Skin epidermis (tissue), 12 donors: ENCODE results near the gene OR10P1.
"Not testable (repeated sequence)": the region's sequence is repeated elsewhere in the genome, so short reads cannot be mapped to it uniquely, and the experiment has no call there.

Source experiments
- H3K27ac ChIP-seq, 21 experiments: fragments of 200-600 bp; sonication (generic) in 11 of 21; one replicate each; pipeline ENCODE4 v1.5.0; 2020; ENCODE audit warnings: mild to moderate bottlenecking in 3 of 21, inconsistent platforms in 2 of 21, moderate library complexity in 2 of 21
- H3K4me3 ChIP-seq, 7 experiments: fragments of 200-600 bp; sonication (generic) in 2 of 7; one replicate each; pipeline ENCODE4 v1.5.0; 2020; ENCODE audit warnings: inconsistent platforms in 2 of 7, mild to moderate bottlenecking in 2 of 7, moderate library complexity in 1 of 7

OR10P1 gene, protein sequence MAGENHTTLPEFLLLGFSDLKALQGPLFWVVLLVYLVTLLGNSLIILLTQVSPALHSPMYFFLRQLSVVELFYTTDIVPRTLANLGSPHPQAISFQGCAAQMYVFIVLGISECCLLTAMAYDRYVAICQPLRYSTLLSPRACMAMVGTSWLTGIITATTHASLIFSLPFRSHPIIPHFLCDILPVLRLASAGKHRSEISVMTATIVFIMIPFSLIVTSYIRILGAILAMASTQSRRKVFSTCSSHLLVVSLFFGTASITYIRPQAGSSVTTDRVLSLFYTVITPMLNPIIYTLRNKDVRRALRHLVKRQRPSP

GRCh38 chr12:55636853-55637252, at the start of gene OR10P1:
TSS of gene OR10P1 (plus strand) at chr12:55636892. CDS start at chr12:55636892, 0 bp downstream.
- H3K4me3 ChIP-seq, result no peak within 1 kb of the TSS
- H3K27ac ChIP-seq, result no peak within 1 kb of the TSS

- H3K27ac ChIP-seq, result not testable (repeated sequence)
Observed at GRCh38 chr12:55590152-55590551, 46.5 kb upstream of the OR10P1 start.

DNA sequence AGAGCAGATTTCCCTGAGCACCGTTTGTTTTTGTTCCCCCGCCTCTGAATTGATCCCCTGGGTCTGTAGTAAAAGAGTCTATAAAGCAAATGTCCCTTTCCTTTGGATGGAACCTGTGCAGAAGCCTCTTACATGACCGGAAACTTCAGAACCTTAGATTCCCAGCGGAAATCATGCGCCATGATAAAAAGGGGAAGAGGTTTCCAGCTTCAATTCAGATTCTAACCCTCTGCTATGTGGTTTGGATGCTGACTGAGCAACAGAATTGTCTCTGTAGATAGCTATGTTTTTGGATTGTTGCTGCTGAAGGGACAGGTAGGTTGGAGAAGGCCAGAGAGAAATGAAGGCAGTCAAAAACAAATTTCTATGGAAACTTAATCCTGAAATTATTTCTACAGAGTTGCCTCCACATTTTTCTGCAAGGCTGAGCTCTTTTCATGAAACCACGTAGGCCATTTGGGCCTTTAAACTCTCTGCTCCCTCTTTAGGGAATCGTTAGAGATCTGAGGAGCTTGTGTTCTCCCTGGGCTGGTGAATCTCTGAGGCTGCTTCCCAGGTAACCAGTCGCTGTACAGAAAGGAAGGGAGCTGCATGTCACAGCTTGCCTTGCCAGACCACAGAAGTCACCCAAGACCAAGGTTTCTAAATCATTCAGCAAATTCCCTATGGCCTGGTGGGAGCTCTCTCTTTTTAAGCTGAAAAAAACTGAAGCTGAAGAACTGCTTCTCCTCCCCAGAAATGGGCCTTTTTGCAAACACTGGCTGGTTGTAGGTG, 28.7 kb upstream of the OR10P1 start:
- Histone ChIP-seq H3K4me3 (no peak overlapping the region), H3K27ac (no peak overlapping the region)

More at GRCh38 chr12:55590152-55590551, 46.5 kb upstream of the OR10P1 start:
- not testable (repeated sequence) for H3K4me3 ChIP-seq

DNA sequence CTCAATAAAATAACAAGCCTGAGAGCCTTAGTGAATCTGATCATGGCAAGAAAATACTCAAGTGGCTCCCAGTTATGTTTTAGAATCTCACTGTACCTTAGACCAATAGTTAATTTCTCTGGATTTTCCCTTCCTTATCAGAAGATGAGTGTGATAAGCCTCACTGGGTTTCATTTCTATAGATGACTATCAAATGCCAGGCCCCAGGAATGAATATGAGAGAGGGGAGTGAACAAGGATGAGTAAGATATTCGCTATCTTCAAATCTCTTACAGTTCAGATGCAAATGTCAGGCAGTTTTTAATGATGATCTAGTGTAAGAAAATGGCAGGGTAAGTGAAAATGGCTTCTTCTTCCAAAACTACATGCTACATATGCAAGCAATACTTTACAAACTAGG, 26.1 kb upstream of the OR10P1 start:
- Histone ChIP-seq H3K27ac (no peak overlapping the region), H3K4me3 (no peak overlapping the region)

DNA sequence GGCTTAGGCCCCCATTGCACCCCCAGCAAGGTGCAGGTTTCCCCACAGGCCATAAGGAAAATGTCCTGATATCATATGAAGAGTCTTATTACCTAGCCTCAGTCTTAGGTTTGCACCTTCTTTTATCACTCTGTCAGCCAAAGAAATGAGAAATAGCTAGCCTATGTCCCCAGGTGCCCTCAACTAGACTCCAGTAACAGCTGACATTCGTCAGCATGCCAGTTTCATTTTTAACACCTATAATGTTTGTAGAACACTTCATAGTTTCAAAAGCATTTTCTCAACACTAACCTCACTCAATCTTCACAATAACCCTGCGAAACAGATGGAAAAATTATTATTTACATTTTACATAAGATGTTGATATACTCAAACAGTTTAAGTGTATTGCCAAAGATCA, 24.0 kb upstream of the OR10P1 start:
- H3K27ac ChIP-seq, result no peak overlapping the region
- no peak overlapping the region for H3K4me3 ChIP-seq

- no peak overlapping the region for H3K27ac ChIP-seq
- no peak overlapping the region for H3K4me3 ChIP-seq
Observed at GRCh38 chr12:55614764-55615163, 21.9 kb upstream of the OR10P1 start.

- Histone ChIP-seq H3K27ac (no peak overlapping the region), H3K4me3 (no peak overlapping the region)
Observed at GRCh38 chr12:55619354-55620138, 17.1 kb upstream of the OR10P1 start.

GRCh38 chr12:55624056-55624455, 12.6 kb upstream of the OR10P1 start:
- Histone ChIP-seq H3K27ac (no peak overlapping the region), H3K4me3 (no peak overlapping the region)

DNA sequence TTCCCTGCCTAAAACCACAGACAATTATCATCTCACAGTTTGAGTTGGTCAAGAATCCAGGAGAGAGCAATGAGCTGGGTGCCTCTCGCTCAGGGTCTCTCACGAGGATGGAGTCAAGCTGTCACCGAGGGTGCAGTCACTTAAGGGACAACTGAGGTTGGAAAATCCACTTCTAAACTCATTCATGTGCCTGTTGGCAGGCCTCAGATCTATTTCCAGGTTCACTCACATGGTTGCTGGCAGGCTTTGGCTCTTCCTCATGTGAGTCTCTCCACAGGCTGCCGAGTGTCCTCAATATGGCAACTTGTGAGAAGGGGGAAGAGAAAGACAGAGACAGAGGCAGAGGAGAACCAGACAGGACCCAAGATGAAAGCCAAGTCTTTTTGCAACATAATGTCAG, 10.5 kb upstream of the OR10P1 start:
- Histone ChIP-seq H3K27ac (no peak overlapping the region), H3K4me3 (no peak overlapping the region)

DNA sequence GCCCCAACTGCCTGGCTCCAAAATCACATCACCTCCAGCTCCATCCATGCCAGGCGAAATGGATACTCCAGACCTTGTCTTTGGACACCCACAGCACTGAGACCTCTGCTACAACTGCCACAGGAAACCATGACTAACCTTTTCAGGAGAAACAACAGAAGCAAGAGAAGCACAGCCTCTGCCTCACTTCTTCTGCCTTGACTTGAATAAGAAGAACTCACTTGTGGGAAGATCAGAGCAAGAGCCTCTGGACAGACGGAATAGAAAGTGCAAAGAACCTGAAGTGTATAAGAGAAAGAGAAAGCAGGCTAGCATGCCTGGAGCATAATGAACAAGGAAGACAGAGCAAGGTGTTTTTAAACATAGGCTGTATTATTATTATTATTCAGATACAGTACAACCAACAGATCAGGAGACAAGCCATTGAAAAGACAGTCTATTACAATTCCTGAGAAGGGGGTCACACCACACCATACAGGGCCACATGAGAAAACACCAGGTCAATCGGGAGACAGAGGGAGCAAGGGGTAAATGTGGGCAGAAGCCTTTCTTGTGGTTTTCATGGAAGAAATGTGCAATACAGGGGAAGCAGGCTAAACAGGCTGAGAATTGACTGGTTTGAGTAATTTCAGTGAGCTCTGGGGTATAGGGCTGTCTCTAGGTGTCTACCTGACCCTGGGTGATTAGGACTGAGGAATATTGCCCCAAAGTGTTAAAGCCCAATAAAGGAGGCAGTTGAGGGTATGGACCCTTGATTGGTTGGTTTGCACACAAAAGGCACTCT, 7.4 kb upstream of the OR10P1 start:
- H3K4me3 ChIP-seq, result no peak overlapping the region
- H3K27ac ChIP-seq, result no peak overlapping the region

DNA sequence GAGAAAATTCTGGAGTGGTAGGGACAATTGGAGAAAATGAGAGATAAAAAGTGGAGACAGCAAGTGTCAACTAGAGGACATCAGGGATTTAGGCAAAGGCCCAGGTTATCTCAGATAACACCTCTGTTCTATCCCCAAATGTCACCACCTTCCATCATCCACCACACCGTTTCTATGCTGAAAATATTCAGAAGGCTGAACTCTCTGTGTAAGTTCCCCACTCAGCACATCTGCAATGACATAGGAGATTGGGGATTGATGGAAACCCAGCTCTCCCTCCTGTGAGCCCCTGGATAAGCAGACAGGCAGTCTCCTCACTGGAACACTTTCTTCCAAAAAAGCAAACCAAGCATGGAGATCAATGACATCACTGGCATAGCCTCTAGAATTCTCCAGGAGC, 5.6 kb upstream of the OR10P1 start:
- no peak overlapping the region for H3K27ac ChIP-seq
- H3K4me3 ChIP-seq, result no peak overlapping the region

DNA sequence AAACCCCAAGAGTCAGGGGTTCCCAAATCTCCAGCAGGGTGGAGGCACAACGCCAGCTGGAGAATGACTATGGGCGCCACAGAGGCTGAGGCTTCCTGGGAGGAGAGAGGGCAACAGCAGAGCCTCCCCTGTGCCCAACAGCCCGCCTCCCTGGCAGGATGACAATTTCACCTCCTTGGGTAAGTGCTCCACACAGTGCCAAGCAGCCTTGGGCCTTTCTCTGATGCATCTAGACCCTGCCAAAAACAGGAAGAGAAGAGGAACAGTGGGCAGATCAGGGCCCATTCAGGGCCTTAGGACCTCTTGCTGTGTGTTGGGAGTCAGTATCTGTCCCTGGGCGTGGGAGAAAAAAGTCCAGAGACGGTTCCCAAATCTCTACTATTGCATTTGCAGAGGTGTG, 5.0 kb upstream of the OR10P1 start:
- Histone ChIP-seq H3K27ac (no peak overlapping the region), H3K4me3 (no peak overlapping the region)

DNA sequence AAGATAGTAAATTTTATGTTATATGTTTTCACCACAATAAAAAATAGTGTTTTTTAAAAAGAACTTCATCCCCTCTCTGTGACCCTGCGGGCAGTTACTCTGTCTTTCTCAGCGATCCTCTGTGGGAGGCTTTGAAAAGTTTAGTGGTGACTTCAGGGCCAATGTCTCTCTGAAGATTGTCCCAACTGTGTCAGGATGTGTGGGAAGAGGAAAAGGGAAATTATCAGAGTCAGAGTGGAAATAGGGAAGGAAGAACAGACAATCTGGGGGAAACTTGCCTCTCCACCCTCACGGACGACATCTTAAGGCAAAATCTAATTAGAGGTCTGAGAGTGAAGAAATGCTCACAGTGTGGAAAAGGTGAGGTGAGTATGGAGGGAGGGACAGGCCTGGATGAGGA, 3.5 kb upstream of the OR10P1 start:
- H3K4me3 ChIP-seq, result no peak overlapping the region
- no peak overlapping the region for H3K27ac ChIP-seq

GRCh38 chr12:55636116-55636655, 506 bp upstream of the OR10P1 start:
- Histone ChIP-seq H3K4me3 (no peak overlapping the region), H3K27ac (no peak overlapping the region)

DNA sequence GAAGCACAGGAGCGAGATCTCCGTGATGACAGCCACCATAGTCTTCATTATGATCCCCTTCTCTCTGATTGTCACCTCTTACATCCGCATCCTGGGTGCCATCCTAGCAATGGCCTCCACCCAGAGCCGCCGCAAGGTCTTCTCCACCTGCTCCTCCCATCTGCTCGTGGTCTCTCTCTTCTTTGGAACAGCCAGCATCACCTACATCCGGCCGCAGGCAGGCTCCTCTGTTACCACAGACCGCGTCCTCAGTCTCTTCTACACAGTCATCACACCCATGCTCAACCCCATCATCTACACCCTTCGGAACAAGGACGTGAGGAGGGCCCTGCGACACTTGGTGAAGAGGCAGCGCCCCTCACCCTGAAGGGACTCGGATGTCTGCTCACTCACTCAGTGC, 775 bp downstream of the OR10P1 start:
- Histone ChIP-seq H3K27ac (no peak overlapping the region), H3K4me3 (no peak overlapping the region)

- Histone ChIP-seq H3K4me3 (no peak overlapping the region), H3K27ac (peak overlapping the region in 6 of 21 experiments; percentile 4 to 56 (median 43))
Observed at GRCh38 chr12:55641595-55641994, 4.9 kb downstream of the OR10P1 start.

GRCh38 chr12:55642267-55642666, 5.6 kb downstream of the OR10P1 start:
- Histone ChIP-seq H3K27ac (peak overlapping the region in 7 of 21 experiments; percentile 14 to 65 (median 49)), H3K4me3 (no peak overlapping the region)

GRCh38 chr12:55642669-55643068, 6.0 kb downstream of the OR10P1 start:
- Histone ChIP-seq H3K4me3 (no peak overlapping the region), H3K27ac (peak overlapping the region in 8 of 21 experiments; percentile 4 to 65 (median 46))

- no peak overlapping the region for H3K4me3 ChIP-seq
- H3K27ac ChIP-seq, result no peak overlapping the region
Observed at GRCh38 chr12:55644591-55644990, 7.9 kb downstream of the OR10P1 start.
